ENCODE results near the gene SGPP2.

- TF ChIP-seq CTCF (IDR thresholded peaks at IDR 0.05) (no peak), ZFX (IDR thresholded peaks at IDR 0.05; ENCODE audit: borderline replicate concordance) (no peak)
Observed at GRCh38 chr2:222499226-222499625, 74.9 kb downstream of the SGPP2 start.

All from 22Rv1 (cell line).